Measurements from ENCODE around the gene ADAM10.

The ADAM10 gene

DNA sequence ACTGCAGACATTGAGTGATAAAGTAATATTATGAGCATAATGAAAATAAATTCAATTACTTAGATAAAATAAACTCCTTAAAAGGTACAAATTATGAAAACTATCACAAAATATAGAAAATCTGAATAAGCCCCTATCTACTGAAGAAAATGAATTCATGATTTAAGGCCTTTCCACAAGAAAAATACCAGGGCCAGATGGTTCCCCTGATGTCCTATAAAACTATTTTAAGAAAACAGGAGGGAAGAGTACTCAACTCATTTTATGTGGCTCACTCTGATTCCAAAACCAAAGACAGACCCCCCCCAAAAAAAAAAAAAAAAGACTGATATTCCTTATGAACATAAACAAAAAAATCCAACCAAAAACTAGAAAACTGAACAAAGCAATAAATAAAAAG is 59.9 kb downstream of the ADAM10 start:
- H3K4me1 Mint-ChIP-seq (ENCODE audit: low read depth), result peaks cover 48% of the 10 kb centered on the region
- no peak overlapping the region for H3K4me3 Mint-ChIP-seq
- H3K27me3 Mint-ChIP-seq, result no peaks in the 10 kb centered on the region
- peaks cover 2% of the 10 kb centered on the region for H3K9me3 Mint-ChIP-seq
- H3K36me3 Mint-ChIP-seq (ENCODE audit: low read depth), result peaks cover 25% of the 10 kb centered on the region
- no peak for DNase-seq
- no peak overlapping the region for H3K27ac Mint-ChIP-seq

DNA sequence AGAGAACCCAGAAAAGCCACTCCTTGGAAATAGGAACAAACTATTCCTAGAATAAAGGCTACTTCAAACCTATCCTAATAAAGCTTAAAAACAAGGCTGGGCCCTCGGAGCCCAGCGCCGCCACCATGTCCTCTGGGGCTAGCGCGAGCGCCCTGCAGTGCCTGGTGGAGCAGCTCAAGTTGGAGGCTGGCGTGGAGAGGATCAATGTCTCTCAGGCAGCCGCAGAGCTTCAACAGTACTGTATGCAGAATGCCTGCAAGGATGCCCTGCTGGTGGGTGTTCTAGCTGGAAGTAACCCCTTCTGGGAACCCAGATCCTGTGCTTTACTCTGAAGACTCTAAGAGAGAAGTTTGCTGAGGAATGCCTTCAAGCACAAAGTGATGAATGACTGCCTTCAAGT is 63.2 kb downstream of the ADAM10 start:
- Mint-ChIP-seq H3K27me3 (no peaks in the 10 kb centered on the region), H3K36me3 (ENCODE audit: low read depth) (peaks cover 14% of the 10 kb centered on the region), H3K27ac (no peak overlapping the region), H3K4me3 (no peak overlapping the region), H3K4me1 (ENCODE audit: low read depth) (peaks cover 45% of the 10 kb centered on the region), H3K9me3 (no peaks in the 10 kb centered on the region)
- no peak for DNase-seq

DNA sequence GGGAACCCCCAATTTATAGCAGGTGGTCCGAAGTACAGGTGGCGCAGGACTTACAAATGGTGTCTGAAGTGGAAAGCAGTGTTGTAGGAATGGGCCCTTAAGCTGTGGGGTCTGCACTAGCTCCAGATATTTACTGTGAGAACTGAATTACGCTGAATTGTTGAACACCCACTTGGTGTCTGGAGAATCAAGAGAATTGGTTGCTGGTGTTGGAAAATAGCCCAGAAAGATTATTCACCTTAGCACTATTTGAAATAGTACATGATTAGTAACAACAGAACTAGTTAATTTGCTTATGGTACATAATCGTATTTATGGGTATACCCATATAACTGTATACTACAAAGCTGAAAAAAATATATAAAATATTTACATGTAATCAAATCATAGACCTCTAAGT is 64.8 kb downstream of the ADAM10 start:
- no peak for DNase-seq
- H3K36me3 Mint-ChIP-seq (ENCODE audit: low read depth), result peaks cover 16% of the 10 kb centered on the region
- no peaks in the 10 kb centered on the region for H3K27me3 Mint-ChIP-seq
- no peak overlapping the region for H3K4me3 Mint-ChIP-seq
- H3K27ac Mint-ChIP-seq, result no peak overlapping the region
- H3K4me1 Mint-ChIP-seq (ENCODE audit: low read depth), result peaks cover 32% of the 10 kb centered on the region
- no peaks in the 10 kb centered on the region for H3K9me3 Mint-ChIP-seq

DNA sequence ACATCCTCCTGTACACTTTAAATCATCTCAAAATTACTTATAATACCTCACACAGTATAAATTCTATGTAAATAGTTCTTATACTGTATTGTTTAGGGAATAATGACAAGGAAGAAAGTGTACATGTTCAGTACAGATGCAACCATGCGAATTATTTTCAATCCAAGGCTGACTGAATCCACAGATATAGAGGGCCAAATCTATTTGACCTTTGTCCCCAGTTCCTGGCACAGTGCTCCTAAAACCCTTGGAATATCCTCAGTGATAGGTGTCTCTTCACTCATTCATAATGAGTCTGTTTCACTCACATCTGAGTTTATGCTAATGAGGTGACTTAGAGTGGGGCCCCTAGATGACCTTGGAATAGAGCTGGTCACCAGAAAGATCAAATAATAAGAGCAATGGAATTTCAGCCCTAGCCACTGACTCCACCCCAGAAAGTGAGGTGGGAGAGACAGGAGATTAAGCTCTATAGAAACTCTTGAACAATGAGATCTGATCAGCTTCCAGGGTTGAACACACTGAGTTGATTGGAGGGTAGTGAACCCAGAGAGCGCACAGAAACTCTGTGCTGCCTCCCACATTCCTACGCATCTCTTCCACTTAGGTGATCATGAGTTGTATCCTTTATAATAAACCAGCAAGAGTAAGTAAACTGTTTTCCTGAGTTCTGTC is 65.3 kb downstream of the ADAM10 start:
- no peak for DNase-seq
- peaks cover 30% of the 10 kb centered on the region for H3K4me1 Mint-ChIP-seq (ENCODE audit: low read depth)
- peaks cover 16% of the 10 kb centered on the region for H3K36me3 Mint-ChIP-seq (ENCODE audit: low read depth)
- H3K27me3 Mint-ChIP-seq, result no peaks in the 10 kb centered on the region
- H3K27ac Mint-ChIP-seq, result no peak overlapping the region
- H3K9me3 Mint-ChIP-seq, result no peaks in the 10 kb centered on the region
- H3K4me3 Mint-ChIP-seq, result no peak overlapping the region

DNA sequence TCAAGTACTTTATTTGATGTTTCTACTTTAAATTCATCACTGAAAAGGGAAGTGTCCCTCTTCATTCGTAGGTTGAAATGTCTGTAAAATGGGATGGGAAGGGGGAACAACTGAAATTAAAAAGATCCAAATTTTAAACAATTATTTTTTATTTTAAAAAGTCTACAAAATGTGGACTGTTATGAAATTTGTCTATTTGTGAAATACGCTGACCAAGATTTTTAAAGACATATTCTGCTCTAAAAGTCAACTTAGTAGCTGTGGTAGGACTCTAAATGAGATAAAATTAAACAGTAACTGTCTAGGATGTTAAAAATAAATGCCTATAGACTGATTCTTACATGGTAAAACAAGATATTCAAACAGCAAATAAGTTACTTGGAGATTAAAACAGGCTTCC is 67.3 kb downstream of the ADAM10 start:
- peaks cover 27% of the 10 kb centered on the region for H3K36me3 Mint-ChIP-seq (ENCODE audit: low read depth)
- no peak overlapping the region for H3K27ac Mint-ChIP-seq
- H3K27me3 Mint-ChIP-seq, result no peaks in the 10 kb centered on the region
- no peaks in the 10 kb centered on the region for H3K9me3 Mint-ChIP-seq
- no peak for DNase-seq
- H3K4me3 Mint-ChIP-seq, result no peak overlapping the region
- H3K4me1 Mint-ChIP-seq (ENCODE audit: low read depth), result peaks cover 34% of the 10 kb centered on the region

DNA sequence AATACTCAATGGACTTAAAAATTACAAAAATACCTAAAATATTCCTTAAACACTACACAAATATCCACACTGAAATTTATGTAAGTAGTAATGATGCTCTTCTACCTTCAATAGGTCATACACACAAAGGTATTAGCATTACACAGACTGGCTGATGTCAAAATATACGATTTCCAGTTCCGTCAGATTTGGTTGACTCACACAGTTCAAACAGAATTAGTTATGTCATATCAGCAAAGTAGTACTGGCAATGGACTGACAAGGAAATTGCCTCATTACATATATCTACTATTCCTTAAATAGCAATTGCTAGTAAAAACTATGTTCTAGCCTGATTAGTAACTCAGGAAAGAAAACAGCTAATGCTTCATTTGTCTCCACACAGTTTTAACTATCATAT is 70.8 kb downstream of the ADAM10 start:
- Mint-ChIP-seq H3K4me3 (no peak overlapping the region), H3K36me3 (ENCODE audit: low read depth) (peaks cover 35% of the 10 kb centered on the region), H3K27ac (no peak overlapping the region), H3K4me1 (ENCODE audit: low read depth) (peaks cover 17% of the 10 kb centered on the region), H3K27me3 (no peaks in the 10 kb centered on the region), H3K9me3 (no peaks in the 10 kb centered on the region)
- DNase-seq, result no peak

DNA sequence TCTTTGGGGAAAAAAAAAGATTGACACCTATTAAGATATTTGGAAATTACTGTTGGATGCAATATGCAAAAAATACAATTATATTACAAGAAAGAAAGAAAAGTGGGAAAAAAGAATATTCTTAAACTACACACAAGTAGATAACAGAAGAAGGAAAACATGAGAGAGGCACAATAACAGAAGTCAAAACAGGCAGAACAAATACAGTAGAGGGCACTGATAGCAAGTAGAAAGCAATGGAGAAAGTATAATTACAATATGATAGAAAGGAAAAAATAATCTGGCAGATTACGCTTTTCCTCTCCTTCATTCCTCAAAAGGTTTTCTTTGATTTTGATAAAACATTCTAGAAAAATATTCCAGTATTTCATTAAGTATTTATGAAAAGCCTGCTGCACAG is 72.1 kb downstream of the ADAM10 start:
- Mint-ChIP-seq H3K4me1 (ENCODE audit: low read depth) (peaks cover 17% of the 10 kb centered on the region), H3K9me3 (no peaks in the 10 kb centered on the region), H3K36me3 (ENCODE audit: low read depth) (peaks cover 41% of the 10 kb centered on the region), H3K4me3 (no peak overlapping the region), H3K27ac (no peak overlapping the region), H3K27me3 (no peaks in the 10 kb centered on the region)
- DNase-seq, result no peak

DNA sequence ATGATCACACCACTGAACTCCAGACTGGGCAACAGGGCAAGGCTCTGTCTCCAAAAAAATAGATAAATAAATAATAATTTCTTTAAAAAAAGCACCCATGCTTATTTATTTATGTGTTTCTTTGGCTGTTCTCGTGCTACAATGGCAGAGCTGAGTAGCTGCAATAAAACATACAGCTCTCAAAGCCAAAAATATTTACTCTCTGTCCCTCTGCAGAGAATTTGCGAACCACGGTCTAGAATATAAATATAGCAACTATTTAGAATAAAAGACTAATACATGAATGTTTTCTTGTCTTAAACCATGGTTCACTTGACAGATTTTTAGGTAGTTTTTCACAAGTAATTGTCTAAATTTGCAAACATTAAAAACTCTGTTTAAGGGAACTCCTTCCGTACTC is 72.7 kb downstream of the ADAM10 start:
- DNase-seq, result no peak
- Mint-ChIP-seq H3K27ac (no peak overlapping the region), H3K4me1 (ENCODE audit: low read depth) (peaks cover 16% of the 10 kb centered on the region), H3K9me3 (no peaks in the 10 kb centered on the region), H3K4me3 (no peak overlapping the region), H3K27me3 (no peaks in the 10 kb centered on the region), H3K36me3 (ENCODE audit: low read depth) (peaks cover 45% of the 10 kb centered on the region)

DNA sequence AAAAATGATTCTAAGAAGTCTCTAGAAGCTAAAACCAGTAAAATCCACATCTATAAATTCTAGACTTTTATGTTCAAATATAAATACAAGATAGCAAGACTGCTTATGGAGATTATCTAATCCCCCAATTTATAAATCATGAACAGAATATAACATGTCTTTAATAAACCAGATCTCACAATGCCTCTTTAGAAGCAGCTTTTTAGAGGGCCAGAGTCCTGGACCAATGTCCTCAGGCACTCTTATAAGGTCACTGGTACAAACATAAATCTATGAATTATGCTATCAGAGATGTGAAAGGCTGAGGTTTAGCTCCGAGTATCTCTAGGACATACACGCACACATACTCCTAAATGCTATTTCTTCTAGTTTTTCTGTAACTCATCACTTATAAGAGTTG is 78.3 kb downstream of the ADAM10 start:
- H3K27ac Mint-ChIP-seq, result no peak overlapping the region
- peaks cover 34% of the 10 kb centered on the region for H3K36me3 Mint-ChIP-seq (ENCODE audit: low read depth)
- DNase-seq, result no peak
- no peaks in the 10 kb centered on the region for H3K9me3 Mint-ChIP-seq
- no peaks in the 10 kb centered on the region for H3K27me3 Mint-ChIP-seq
- no peak overlapping the region for H3K4me3 Mint-ChIP-seq
- H3K4me1 Mint-ChIP-seq (ENCODE audit: low read depth), result peaks cover 8% of the 10 kb centered on the region

DNA sequence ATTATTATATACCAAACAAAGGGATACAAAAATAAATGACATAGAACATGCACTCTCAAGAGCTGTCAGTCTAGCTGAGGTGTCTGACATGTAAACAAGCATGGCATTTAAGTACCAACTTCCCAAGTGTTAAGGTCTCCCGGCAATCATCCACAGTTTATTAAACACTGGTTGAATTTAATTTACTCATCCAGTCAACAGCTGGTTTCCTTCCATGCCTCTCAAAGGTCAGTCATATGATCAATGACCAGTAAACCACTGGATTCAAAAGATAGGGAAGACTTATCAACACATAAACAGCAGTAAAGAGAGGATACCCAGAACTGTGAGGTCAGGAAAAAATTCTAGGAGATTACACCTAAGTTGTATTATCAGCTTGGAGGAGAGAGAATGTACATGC is 80.4 kb downstream of the ADAM10 start:
- Mint-ChIP-seq H3K36me3 (ENCODE audit: low read depth) (peaks cover 40% of the 10 kb centered on the region), H3K4me3 (no peak overlapping the region)

DNA sequence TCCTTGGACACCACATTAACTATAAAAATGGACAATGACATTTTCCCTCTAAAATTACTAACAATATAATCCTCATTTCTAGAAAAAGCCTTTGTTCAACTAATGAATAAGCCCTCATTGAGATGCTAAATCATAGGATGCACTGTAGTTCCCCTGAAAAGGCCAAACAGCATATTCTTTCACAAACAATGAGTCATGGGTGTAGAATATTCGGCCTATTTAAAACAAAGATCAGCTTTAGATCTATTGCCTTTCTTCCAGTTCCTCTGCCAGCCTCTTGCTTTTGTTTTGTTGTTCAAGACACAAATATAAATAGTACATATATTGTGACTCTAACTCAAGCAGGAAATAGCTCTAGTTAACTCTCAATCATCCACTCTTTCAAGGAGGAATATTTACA is 82.5 kb downstream of the ADAM10 start:
- Mint-ChIP-seq H3K4me3 (no peak overlapping the region), H3K4me1 (ENCODE audit: low read depth) (peaks cover 13% of the 10 kb centered on the region), H3K27ac (peak overlapping the region; percentile 44), H3K9me3 (no peaks in the 10 kb centered on the region), H3K27me3 (no peaks in the 10 kb centered on the region), H3K36me3 (ENCODE audit: low read depth) (peaks cover 47% of the 10 kb centered on the region)
- DNase-seq, result no peak

More for the DNA sequence above, 80.4 kb downstream of the ADAM10 start:
- Mint-ChIP-seq H3K27ac (no peak overlapping the region), H3K27me3 (no peaks in the 10 kb centered on the region), H3K4me1 (ENCODE audit: low read depth) (peaks cover 13% of the 10 kb centered on the region), H3K9me3 (no peaks in the 10 kb centered on the region)
- DNase-seq, result no peak

DNA sequence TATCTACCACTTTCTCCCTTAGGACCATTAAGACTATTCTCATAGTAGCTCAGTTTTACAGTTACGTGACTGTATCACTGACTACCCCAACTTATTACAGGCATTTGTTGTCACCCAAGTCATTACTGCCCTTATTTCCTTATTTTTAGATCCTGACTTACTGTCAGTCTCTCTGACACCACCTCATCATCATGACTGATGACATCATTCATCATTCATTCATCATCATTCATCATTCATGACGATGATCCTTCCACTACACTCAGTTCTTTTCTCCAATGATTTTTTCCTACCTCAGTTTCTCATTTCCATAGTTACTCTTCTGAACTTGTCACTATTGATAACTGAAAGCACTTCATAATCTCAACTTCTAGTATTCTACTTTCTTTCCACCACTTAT is 83.8 kb downstream of the ADAM10 start:
- peaks cover 55% of the 10 kb centered on the region for H3K36me3 Mint-ChIP-seq (ENCODE audit: low read depth)
- H3K4me3 Mint-ChIP-seq, result no peak overlapping the region
- no peaks in the 10 kb centered on the region for H3K27me3 Mint-ChIP-seq
- H3K27ac Mint-ChIP-seq, result peak overlapping the region; percentile 26
- no peak for DNase-seq
- peaks cover 13% of the 10 kb centered on the region for H3K4me1 Mint-ChIP-seq (ENCODE audit: low read depth)
- no peaks in the 10 kb centered on the region for H3K9me3 Mint-ChIP-seq

DNA sequence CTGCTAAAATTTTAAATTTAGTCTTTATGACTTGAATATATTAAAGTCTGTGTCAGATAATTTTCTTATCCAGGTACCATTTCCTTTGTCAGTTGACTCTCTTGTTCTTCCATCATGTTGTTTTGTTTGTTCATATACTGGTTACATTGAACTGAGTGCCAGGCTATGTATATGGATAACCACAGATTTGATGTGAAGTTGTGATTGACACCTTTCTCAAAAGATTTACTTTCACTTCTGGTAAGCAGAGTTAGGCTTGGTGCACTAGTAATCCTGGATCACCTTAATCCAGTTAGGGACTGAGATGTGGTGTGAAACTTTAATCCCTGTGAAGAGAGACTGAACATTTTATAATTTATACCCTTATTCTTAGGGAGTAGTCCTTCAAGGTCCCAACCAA is 99.4 kb downstream of the ADAM10 start:
- no peak overlapping the region for H3K27ac Mint-ChIP-seq
- no peaks in the 10 kb centered on the region for H3K27me3 Mint-ChIP-seq
- H3K4me1 Mint-ChIP-seq (ENCODE audit: low read depth), result peaks cover 3% of the 10 kb centered on the region
- no peak overlapping the region for H3K4me3 Mint-ChIP-seq
- DNase-seq, result no peak
- H3K9me3 Mint-ChIP-seq, result no peaks in the 10 kb centered on the region
- peaks cover 55% of the 10 kb centered on the region for H3K36me3 Mint-ChIP-seq (ENCODE audit: low read depth)

DNA sequence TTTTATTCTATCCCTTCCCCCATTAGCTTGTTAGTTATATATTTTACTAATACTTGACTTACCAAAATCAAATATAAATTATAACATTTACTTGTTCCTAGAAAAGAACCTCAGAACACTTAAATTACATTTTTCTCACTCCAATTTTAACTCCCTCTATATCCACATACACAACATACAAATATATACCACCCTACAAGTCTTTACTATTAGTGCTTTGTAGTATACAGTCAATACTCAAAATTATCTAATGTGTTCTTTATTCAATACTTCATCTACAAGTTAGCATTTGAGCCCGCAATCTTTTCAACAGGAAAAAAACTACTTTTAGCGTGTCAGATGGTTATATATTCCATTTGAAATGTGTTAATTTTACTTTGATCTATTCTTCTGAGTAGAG is 100.3 kb downstream of the ADAM10 start:
- no peak for DNase-seq
- H3K27ac Mint-ChIP-seq, result no peak overlapping the region
- peaks cover 5% of the 10 kb centered on the region for H3K4me1 Mint-ChIP-seq (ENCODE audit: low read depth)
- no peaks in the 10 kb centered on the region for H3K9me3 Mint-ChIP-seq
- no peaks in the 10 kb centered on the region for H3K27me3 Mint-ChIP-seq
- H3K36me3 Mint-ChIP-seq (ENCODE audit: low read depth), result peaks cover 52% of the 10 kb centered on the region
- H3K4me3 Mint-ChIP-seq, result no peak overlapping the region

DNA sequence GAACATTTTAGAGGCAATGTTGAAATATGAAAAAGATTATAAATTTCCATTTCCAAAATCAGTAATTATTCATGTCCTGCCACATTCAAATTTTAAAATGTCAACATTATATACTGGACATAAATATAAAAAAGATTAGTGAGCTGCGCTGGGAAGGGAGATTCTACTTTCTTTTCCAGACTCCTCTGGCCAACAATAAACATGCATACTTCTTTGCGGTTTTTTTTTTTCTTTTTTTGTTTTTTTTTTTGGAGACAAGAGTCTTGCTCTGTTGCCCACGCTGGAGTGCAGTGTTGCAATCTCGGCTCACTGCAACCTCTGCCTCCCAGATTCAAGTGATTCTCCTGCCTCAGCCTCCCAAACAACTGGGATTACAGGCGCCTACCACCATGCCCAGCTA is 105.5 kb downstream of the ADAM10 start:
- DNase-seq, result no peak
- Mint-ChIP-seq H3K36me3 (ENCODE audit: low read depth) (peaks cover 54% of the 10 kb centered on the region), H3K4me3 (no peak overlapping the region), H3K4me1 (ENCODE audit: low read depth) (peaks cover 18% of the 10 kb centered on the region), H3K9me3 (no peaks in the 10 kb centered on the region), H3K27ac (no peak overlapping the region), H3K27me3 (no peaks in the 10 kb centered on the region)

DNA sequence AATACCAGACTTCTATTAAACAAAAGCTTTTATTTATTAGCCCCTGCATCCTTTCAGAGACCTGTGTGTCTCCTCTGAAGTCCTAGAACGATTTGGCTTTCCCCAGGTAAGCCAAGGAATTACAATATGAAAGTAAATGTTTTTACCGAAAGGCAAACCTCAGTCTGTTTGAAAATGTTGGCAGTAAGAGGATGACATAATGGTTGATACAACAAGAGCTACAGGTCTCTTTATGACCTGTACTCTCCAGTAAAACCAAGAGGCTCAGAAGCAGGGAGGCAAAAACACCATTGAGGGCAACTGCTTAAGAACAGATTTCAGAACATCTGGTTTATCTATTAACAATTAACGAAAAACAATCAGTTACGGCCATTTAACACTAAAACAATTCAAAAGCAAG is 107.8 kb downstream of the ADAM10 start:
- no peak for DNase-seq
- no peak overlapping the region for H3K4me3 Mint-ChIP-seq
- peaks cover 69% of the 10 kb centered on the region for H3K36me3 Mint-ChIP-seq (ENCODE audit: low read depth)
- no peaks in the 10 kb centered on the region for H3K27me3 Mint-ChIP-seq
- no peak overlapping the region for H3K27ac Mint-ChIP-seq
- H3K9me3 Mint-ChIP-seq, result peaks cover 4% of the 10 kb centered on the region
- peaks cover 24% of the 10 kb centered on the region for H3K4me1 Mint-ChIP-seq (ENCODE audit: low read depth)

Data from activated T-cell treated with anti-CD3 and anti-CD28 coated beads, Interleukin-2, amount 50 U/mL, for 24 hours (primary cell).